IMR-90 (cell line): ENCODE measurements around the gene CYREN. TPM values are rescaled to one million over a fixed set of nuclear protein-coding genes. Genes with fewer than 3 reads are reported as not detected.

Experiments
- ATAC-seq: fragments of 200-7000 bp; cut with Tn5 transposase; 2 replicates; pipeline ENCODE4 v1.9.1; 2020; ENCODE audit warnings: low read depth, mild to moderate bottlenecking, moderate library complexity
- BruUV-seq: library from RNA; stranded (reverse); fragments of 400-500 nt; replicated peaks from 2 replicates; lab custom pipeline; 2021; lab: Mats Ljungman, UMichigan
- CTCF ChIA-PET: fragments of 300-600 bp; formaldehyde crosslinking; extraction: SDS; loops from one replicate; lab custom pipeline; 2021; ENCODE audit warnings: antibody characterized with exemption; lab: Yijun Ruan, JAX
- POLR2A ChIA-PET: fragments of 300-600 bp; sonication (Branson Sonifier 250); formaldehyde crosslinking; loops from one replicate; lab custom pipeline; 2022; ENCODE audit warnings: antibody characterized with exemption; ENCODE audit not compliant: unreplicated experiment; lab: Charles Lee
- DNase-seq: peaks from one replicate; pipeline ENCODE4 v3.0.0; 2013
- H2AFZ ChIP-seq: replicated peaks from 2 replicates; pipeline ENCODE3; 2013; ENCODE audit warnings: low read length, mild to moderate bottlenecking; ENCODE audit not compliant: poor library complexity
- H2AK5ac ChIP-seq: 2 replicates; pipeline ENCODE4 v1.6.1; 2013; ENCODE audit warnings: low read depth, low read length, inconsistent platforms
- H2AK9ac ChIP-seq: replicated peaks from 2 replicates; pipeline ENCODE3; 2013; ENCODE audit warnings: mild to moderate bottlenecking, low read depth, low read length, moderate library complexity; ENCODE audit not compliant: poor library complexity
- H2BK120ac ChIP-seq: 2 replicates; pipeline ENCODE4 v1.6.1; 2013; ENCODE audit warnings: low read depth, low read length, inconsistent platforms
- H2BK15ac ChIP-seq: 3 replicates; pipeline ENCODE4 v1.6.1; 2013; ENCODE audit warnings: low read depth, low read length, inconsistent platforms
- H2BK20ac ChIP-seq: 2 replicates; pipeline ENCODE4 v1.6.1; 2013; ENCODE audit warnings: low read depth, mild to moderate bottlenecking, inconsistent platforms, low read length, moderate library complexity
- H2BK5ac ChIP-seq: 2 replicates; pipeline ENCODE4 v1.6.1; 2013; ENCODE audit warnings: mild to moderate bottlenecking, low read depth, low read length, inconsistent platforms; ENCODE audit not compliant: poor library complexity, severe bottlenecking
- H3K14ac ChIP-seq: replicated peaks from 2 replicates; pipeline ENCODE4 v1.6.1; 2013; ENCODE audit warnings: low read depth, low read length, inconsistent platforms
- H3K18ac ChIP-seq: 2 replicates; pipeline ENCODE4 v1.6.1; 2013; ENCODE audit warnings: low read depth, low read length, control low read depth
- H3K23ac ChIP-seq: 2 replicates; pipeline ENCODE4 v1.6.1; 2013; ENCODE audit warnings: low read depth, low read length, inconsistent platforms
- H3K27ac ChIP-seq: 2 replicates; pipeline ENCODE4 v1.5.1; 2013; ENCODE audit warnings: mild to moderate bottlenecking, control low read depth, low read length; ENCODE audit not compliant: insufficient read depth
- H3K27me3 ChIP-seq: 2 replicates; pipeline ENCODE4 v1.6.1; 2013; ENCODE audit warnings: low read length; ENCODE audit not compliant: control insufficient read depth, insufficient read depth
- H3K36me3 ChIP-seq: 2 replicates; pipeline ENCODE4 v1.6.1; 2013; ENCODE audit warnings: low read length, mixed read lengths; ENCODE audit not compliant: control insufficient read depth, insufficient read depth
- H3K4ac ChIP-seq: 2 replicates; pipeline ENCODE4 v1.6.1; 2013; ENCODE audit warnings: low read depth, low read length, inconsistent platforms
- H3K4me1 ChIP-seq: 2 replicates; pipeline ENCODE4 v1.6.1; 2013; ENCODE audit warnings: low read length, mixed read lengths; ENCODE audit not compliant: control insufficient read depth, insufficient read depth
- H3K4me2 ChIP-seq: 2 replicates; pipeline ENCODE4 v1.6.1; 2013; ENCODE audit warnings: low read depth, mild to moderate bottlenecking, control low read depth, low read length, moderate library complexity
- H3K4me3 ChIP-seq: 2 replicates; pipeline ENCODE4 v1.5.1; 2013; ENCODE audit warnings: low read depth, mild to moderate bottlenecking, control low read depth, low read length, moderate library complexity; ENCODE audit not compliant: insufficient read depth
- H3K56ac ChIP-seq: 2 replicates; pipeline ENCODE4 v1.6.1; 2013; ENCODE audit warnings: low read length, inconsistent platforms; ENCODE audit not compliant: insufficient read depth; ENCODE audit errors: extremely low read depth
- H3K79me1 ChIP-seq, 2 experiments: 2 replicates each; pipeline ENCODE4 v1.6.1; 2013; ENCODE audit warnings: low read length in 2 of 2, inconsistent platforms in 1 of 2, low read depth in 1 of 2
- H3K9ac ChIP-seq: 2 replicates; pipeline ENCODE4 v1.6.1; 2013; ENCODE audit warnings: low read depth, low read length, control low read depth
- H3K9me1 ChIP-seq: 2 replicates; pipeline ENCODE4 v1.6.1; 2013; ENCODE audit warnings: low read length, inconsistent platforms; ENCODE audit not compliant: insufficient read depth
- H3K9me3 ChIP-seq: 2 replicates; pipeline ENCODE4 v1.6.1; 2013; ENCODE audit warnings: low read length; ENCODE audit not compliant: control insufficient read depth, insufficient read depth
- H4K20me1 ChIP-seq: 2 replicates; pipeline ENCODE4 v1.6.1; 2013; ENCODE audit warnings: low read length, inconsistent platforms; ENCODE audit not compliant: insufficient read depth
- H4K5ac ChIP-seq: 2 replicates; pipeline ENCODE4 v1.6.1; 2013; ENCODE audit warnings: mild to moderate bottlenecking, low read depth, low read length, control low read depth
- H4K8ac ChIP-seq, 2 experiments: 2 replicates each; pipeline ENCODE4 v1.6.1; 2013; ENCODE audit warnings: low read depth in 2 of 2, low read length in 2 of 2, control low read depth in 1 of 2, inconsistent platforms in 1 of 2
- H4K91ac ChIP-seq: 2 replicates; pipeline ENCODE4 v1.6.1; 2013; ENCODE audit warnings: low read depth, low read length, inconsistent platforms; ENCODE audit not compliant: insufficient read depth
- BHLHE40 ChIP-seq: fragments of 150-350 bp; IDR thresholded peaks from 2 replicates; pipeline ENCODE4 v1.6.1; 2016; ENCODE audit warnings: mild to moderate bottlenecking, low read depth, low read length
- CEBPB ChIP-seq: IDR thresholded peaks from 2 replicates; pipeline ENCODE4 v1.6.1; 2012; ENCODE audit warnings: low read depth, low read length, improper control_type of control experiment
- CHD1 ChIP-seq: IDR thresholded peaks from 2 replicates; pipeline ENCODE4 v1.6.1; 2012; ENCODE audit warnings: low read depth, low read length, improper control_type of control experiment
- CTCF ChIP-seq: conservative IDR thresholded peaks from 2 replicates; pipeline ENCODE4 v1.5.1; 2012; ENCODE audit warnings: mild to moderate bottlenecking, low read depth, low read length, improper control_type of control experiment
- ELK1 ChIP-seq: fragments of 150-350 bp; IDR thresholded peaks from 2 replicates; pipeline ENCODE4 v1.6.1; 2016; ENCODE audit warnings: low read depth, mild to moderate bottlenecking, low read length, moderate library complexity, borderline replicate concordance
- FOS ChIP-seq: fragments of 150-350 bp; IDR thresholded peaks from 2 replicates; pipeline ENCODE4 v1.6.1; 2016; ENCODE audit warnings: low read depth, low read length
- MAFK ChIP-seq: IDR thresholded peaks from 2 replicates; pipeline ENCODE4 v1.6.1; 2012; ENCODE audit warnings: low read depth, low read length, improper control_type of control experiment
- MAZ ChIP-seq: IDR thresholded peaks from 2 replicates; pipeline ENCODE4 v1.6.1; 2012; ENCODE audit warnings: low read depth, mild to moderate bottlenecking, low read length, improper control_type of control experiment, moderate library complexity, borderline replicate concordance
- MXI1 ChIP-seq: IDR thresholded peaks from 2 replicates; pipeline ENCODE4 v1.6.1; 2012; ENCODE audit warnings: low read depth, mild to moderate bottlenecking, low read length, moderate library complexity, borderline replicate concordance
- NFE2L2 ChIP-seq: fragments of 150-350 bp; IDR thresholded peaks from 2 replicates; pipeline ENCODE4 v1.6.1; 2016; ENCODE audit warnings: low read depth, mild to moderate bottlenecking, low read length
- POLR2A ChIP-seq: IDR thresholded peaks from 2 replicates; pipeline ENCODE4 v1.6.1; 2012; ENCODE audit warnings: mild to moderate bottlenecking, low read depth, low read length
- RAD21 ChIP-seq: IDR thresholded peaks from 2 replicates; pipeline ENCODE4 v1.6.1; 2012; ENCODE audit warnings: low read length, improper control_type of control experiment
- RCOR1 ChIP-seq: IDR thresholded peaks from 2 replicates; pipeline ENCODE4 v1.6.1; 2012; ENCODE audit warnings: mild to moderate bottlenecking, low read length, improper control_type of control experiment; ENCODE audit not compliant: insufficient replicate concordance
- RFX5 ChIP-seq: IDR thresholded peaks from 2 replicates; pipeline ENCODE4 v1.8.0; 2012; ENCODE audit warnings: low read depth, mild to moderate bottlenecking, low read length, moderate library complexity
- SMC3 ChIP-seq: fragments of 150-350 bp; IDR thresholded peaks from 2 replicates; pipeline ENCODE4 v1.6.1; 2016; ENCODE audit warnings: low read depth, mild to moderate bottlenecking, antibody characterized with exemption, low read length, moderate library complexity
- USF2 ChIP-seq: fragments of 150-350 bp; IDR thresholded peaks from 2 replicates; pipeline ENCODE4 v1.6.1; 2017; ENCODE audit warnings: mild to moderate bottlenecking, antibody characterized with exemption, low read length, low read depth
- WGBS, 2 experiments: methylation state at CpG; one replicate each; pipeline versions ENCODE4 v1.1.5 to v1.1.7; 2013; ENCODE audit warnings: missing lambda C conversion rate in 2 of 2; ENCODE audit not compliant: insufficient read length in 1 of 2; ENCODE audit errors: extremely low coverage in 2 of 2; 5-methylcytosine and 5-hydroxymethylcytosine counted together
- dilution Hi-C: fragments of 300-500 bp; cut with HindIII; formaldehyde crosslinking; loops from one replicate; pipeline ENCODE4 v1.14.3; 2018; ENCODE audit warnings: low sequenced_read_pairs; ENCODE audit not compliant: unreplicated experiment
- in situ Hi-C: fragments of 300-500 bp; cut with MboI; formaldehyde crosslinking; loops from 3 replicates; pipeline ENCODE4 v1.14.3; 2019; ENCODE audit warnings: low sequenced_read_pairs, inconsistent platforms, mixed read lengths
- intact Hi-C: fragments of 100-400 bp; cut with micrococcal nuclease; formaldehyde crosslinking; loops from 2 replicates; pipeline ENCODE4 v1.10.0; 2022
- polyA plus RNA-seq, 3 experiments: library from polyadenylated mRNA; depleted of rRNA; stranded (reverse); fragments of >200 nt; gene quantifications; 2 replicates each; pipeline ENCODE4 v1.2.3, GENCODE V29; 2012; ENCODE audit warnings: low replicate concordance in 1 of 3
- total RNA-seq: library from RNA; depleted of rRNA; stranded (reverse); fragments of >200 nt; gene quantifications from 2 replicates; pipeline ENCODE4 v1.2.3, GENCODE V29; 2012

Gene CYREN
- total and polyA plus RNA-seq, 2 of the 4 experiments (the other 2 are of a cell fraction) = 26.5 to 29.2 TPM

- dilution Hi-C loops (no loop called here), intact Hi-C loops (no loop called here), in situ Hi-C loops (no loop called here)
- no peak for DNase-seq
- POLR2A ChIA-PET = no interaction called here
- H4K5ac ChIP-seq = no peak overlapping the region
- H2AK9ac ChIP-seq = no peak overlapping the region
- H2AFZ ChIP-seq = no peak overlapping the region
- no peak overlapping the region for H2BK5ac ChIP-seq
- BruUV-seq = no TSS peak
- no peak overlapping the region for H3K27ac ChIP-seq
- H3K4ac ChIP-seq = no peak overlapping the region
- no peak overlapping the region for H3K56ac ChIP-seq
- H3K9ac ChIP-seq = no peak overlapping the region
- no peaks in the 10 kb centered on the region for H3K27me3 ChIP-seq
- H3K9me3 ChIP-seq = no peaks in the 10 kb centered on the region
- WGBS, 2 experiments = 71% methylated on average over 3 of the region's 6 CpGs; no CpG with 5 or more reads in 1 of the 2 experiments
- no peak overlapping the region for H4K8ac ChIP-seq
- H3K4me3 ChIP-seq = no peak overlapping the region
- H3K4me1 ChIP-seq = no peaks in the 10 kb centered on the region
- no peak overlapping the region for H2AK5ac ChIP-seq
- H3K79me1 ChIP-seq = no peaks in the 10 kb centered on the region
- no peak overlapping the region for H3K18ac ChIP-seq
- H3K9me1 ChIP-seq = no peaks in the 10 kb centered on the region
- no peak for ATAC-seq
- CTCF ChIA-PET = no interaction called here
- no peak overlapping the region for H2BK15ac ChIP-seq
- no peak overlapping the region for H4K91ac ChIP-seq
- no peak overlapping the region for H2BK120ac ChIP-seq
- no peak overlapping the region for H2BK20ac ChIP-seq
- no peaks in the 10 kb centered on the region for H3K36me3 ChIP-seq
- no peak for TF ChIP-seq USF2
- TF ChIP-seq SMC3 = no peak
- TF ChIP-seq BHLHE40 = no peak
- TF ChIP-seq CTCF = no peak
- TF ChIP-seq NFE2L2 = no peak
- no peak for TF ChIP-seq ELK1
- TF ChIP-seq MXI1 = no peak
- no peak for TF ChIP-seq MAFK
- TF ChIP-seq RCOR1 = no peak
- TF ChIP-seq CHD1 = no peak
- no peak for TF ChIP-seq RFX5
- TF ChIP-seq FOS = no peak
- TF ChIP-seq MAZ = no peak
- no peak for TF ChIP-seq CEBPB
- no peak for TF ChIP-seq RAD21
- TF ChIP-seq POLR2A = no peak
- no peaks in the 10 kb centered on the region for H4K20me1 ChIP-seq
- H3K23ac ChIP-seq = no peak overlapping the region
- no peak overlapping the region for H3K14ac ChIP-seq
- no peak overlapping the region for H3K4me2 ChIP-seq
Measured at GRCh38 chr7:135121868-135122267, 48.6 kb downstream of the CYREN start.
